Activated CD8-positive, alpha-beta memory T cell treated with anti-CD3 and anti-CD28 coated beads, Interleukin-2, amount 50 U/mL, for 1 hour (primary cell): Measurements from ENCODE around the gene LRRC57.

Source experiments
- DNase-seq: peaks from one replicate; pipeline ENCODE4 v3.0.0-alpha.2; 2020; ENCODE audit errors: extremely low read depth

Gene LRRC57

GRCh38 chr15:42549741-42550392, 1.3 kb upstream of the LRRC57 start:
- no peak for DNase-seq

- no peak for DNase-seq
These were observed 469 bp upstream of the LRRC57 start for GRCh38 chr15:42549032-42549491.

GRCh38 chr15:42547918-42548248, 710 bp downstream of the LRRC57 start:
- no peak for DNase-seq

- DNase-seq = no peak
These were observed 3.6 kb downstream of the LRRC57 start for GRCh38 chr15:42544853-42545629.

- no peak for DNase-seq
These were observed 15.3 kb downstream of the LRRC57 start for GRCh38 chr15:42533246-42533645.

GRCh38 chr15:42528970-42529369, 19.6 kb downstream of the LRRC57 start:
- DNase-seq = no peak

GRCh38 chr15:42523331-42523730, 25.3 kb downstream of the LRRC57 start:
- DNase-seq = no peak

- no peak for DNase-seq
These were observed 37.6 kb downstream of the LRRC57 start for GRCh38 chr15:42511007-42511391.

- DNase-seq = no peak
These were observed 38.2 kb downstream of the LRRC57 start for GRCh38 chr15:42510258-42511006.

- DNase-seq = no peak
These were observed 40.3 kb downstream of the LRRC57 start for GRCh38 chr15:42508263-42508690.

- DNase-seq = no peak
These were observed 41.1 kb downstream of the LRRC57 start for GRCh38 chr15:42507514-42507913.

- DNase-seq = no peak
These were observed 44.0 kb downstream of the LRRC57 start for GRCh38 chr15:42504631-42505030.

GRCh38 chr15:42503825-42504224, 44.8 kb downstream of the LRRC57 start:
- no peak for DNase-seq

GRCh38 chr15:42502477-42502876, 46.1 kb downstream of the LRRC57 start:
- no peak for DNase-seq

- no peak for DNase-seq
These were observed 48.6 kb downstream of the LRRC57 start for GRCh38 chr15:42499858-42500609.

GRCh38 chr15:42498212-42499068, 50.2 kb downstream of the LRRC57 start:
- DNase-seq = no peak

GRCh38 chr15:42495361-42496212, 53.0 kb downstream of the LRRC57 start, which contains the start of gene SNAP23:
Gene SNAP23 (plus strand): TSS chr15:42495634. CDS start chr15:42511847, 16,213 bp downstream.
- DNase-seq = peak; percentile 36

- no peak for DNase-seq
These were observed 53.6 kb downstream of the LRRC57 start for GRCh38 chr15:42494998-42495360.

GRCh38 chr15:42493679-42494078, 54.9 kb downstream of the LRRC57 start:
- no peak for DNase-seq
